ENCODE results near the gene PMAIP1. TPM values are rescaled to one million over a fixed set of nuclear protein-coding genes. Genes with fewer than 3 reads are reported as not detected.

Gene PMAIP1
- total RNA-seq, 1 donor from 2014 or later, result 4.6 TPM

- H3K27ac Mint-ChIP-seq (ENCODE audit: unreplicated experiment), result no peak overlapping the region
- no peaks in the 10 kb centered on the region for H3K4me1 Mint-ChIP-seq
- no peak overlapping the region for H3K4me3 Mint-ChIP-seq
- H3K27me3 Mint-ChIP-seq (ENCODE audit: low read depth), result no peaks in the 10 kb centered on the region
- H3K36me3 Mint-ChIP-seq (ENCODE audit: low read depth), result no peaks in the 10 kb centered on the region
- TF ChIP-seq, protein P1, sequence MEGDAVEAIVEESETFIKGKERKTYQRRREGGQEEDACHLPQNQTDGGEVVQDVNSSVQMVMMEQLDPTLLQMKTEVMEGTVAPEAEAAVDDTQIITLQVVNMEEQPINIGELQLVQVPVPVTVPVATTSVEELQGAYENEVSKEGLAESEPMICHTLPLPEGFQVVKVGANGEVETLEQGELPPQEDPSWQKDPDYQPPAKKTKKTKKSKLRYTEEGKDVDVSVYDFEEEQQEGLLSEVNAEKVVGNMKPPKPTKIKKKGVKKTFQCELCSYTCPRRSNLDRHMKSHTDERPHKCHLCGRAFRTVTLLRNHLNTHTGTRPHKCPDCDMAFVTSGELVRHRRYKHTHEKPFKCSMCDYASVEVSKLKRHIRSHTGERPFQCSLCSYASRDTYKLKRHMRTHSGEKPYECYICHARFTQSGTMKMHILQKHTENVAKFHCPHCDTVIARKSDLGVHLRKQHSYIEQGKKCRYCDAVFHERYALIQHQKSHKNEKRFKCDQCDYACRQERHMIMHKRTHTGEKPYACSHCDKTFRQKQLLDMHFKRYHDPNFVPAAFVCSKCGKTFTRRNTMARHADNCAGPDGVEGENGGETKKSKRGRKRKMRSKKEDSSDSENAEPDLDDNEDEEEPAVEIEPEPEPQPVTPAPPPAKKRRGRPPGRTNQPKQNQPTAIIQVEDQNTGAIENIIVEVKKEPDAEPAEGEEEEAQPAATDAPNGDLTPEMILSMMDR (conservative IDR thresholded peaks at IDR 0.05), result no peak
- DNase-seq (ENCODE audit: low read depth, low spot score), result no peak
- no peaks in the 10 kb centered on the region for H3K9me3 Mint-ChIP-seq
Observed at GRCh38 chr18:59950215-59950944, 50.6 kb downstream of the PMAIP1 start.

DNA sequence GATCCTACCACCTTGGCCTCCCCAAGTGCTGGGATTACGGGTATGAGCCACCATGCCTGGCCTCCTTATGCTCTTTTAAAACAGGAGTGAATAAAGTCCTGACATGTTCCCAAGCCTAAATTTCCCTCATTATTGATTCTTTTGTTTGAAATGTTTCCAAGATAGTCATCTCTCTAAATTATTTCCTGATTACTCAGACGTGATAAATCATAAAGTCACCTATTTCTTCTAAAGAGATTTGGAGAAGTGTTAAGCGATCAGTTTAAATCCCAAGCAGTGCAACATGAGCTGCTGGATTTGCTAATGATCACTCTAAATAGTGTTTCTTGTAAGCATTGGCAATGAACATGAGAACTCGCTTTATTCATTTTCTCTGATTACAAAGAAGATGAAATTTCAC lies 51.8 kb downstream of the PMAIP1 start:
- TF ChIP-seq, protein P1 (conservative IDR thresholded peaks at IDR 0.05), result no peak
- Mint-ChIP-seq H3K27ac (ENCODE audit: unreplicated experiment) (no peak overlapping the region), H3K9me3 (no peaks in the 10 kb centered on the region), H3K4me3 (no peak overlapping the region), H3K4me1 (no peaks in the 10 kb centered on the region), H3K27me3 (ENCODE audit: low read depth) (no peaks in the 10 kb centered on the region), H3K36me3 (ENCODE audit: low read depth) (no peaks in the 10 kb centered on the region)
- DNase-seq (ENCODE audit: low read depth, low spot score), result no peak

DNA sequence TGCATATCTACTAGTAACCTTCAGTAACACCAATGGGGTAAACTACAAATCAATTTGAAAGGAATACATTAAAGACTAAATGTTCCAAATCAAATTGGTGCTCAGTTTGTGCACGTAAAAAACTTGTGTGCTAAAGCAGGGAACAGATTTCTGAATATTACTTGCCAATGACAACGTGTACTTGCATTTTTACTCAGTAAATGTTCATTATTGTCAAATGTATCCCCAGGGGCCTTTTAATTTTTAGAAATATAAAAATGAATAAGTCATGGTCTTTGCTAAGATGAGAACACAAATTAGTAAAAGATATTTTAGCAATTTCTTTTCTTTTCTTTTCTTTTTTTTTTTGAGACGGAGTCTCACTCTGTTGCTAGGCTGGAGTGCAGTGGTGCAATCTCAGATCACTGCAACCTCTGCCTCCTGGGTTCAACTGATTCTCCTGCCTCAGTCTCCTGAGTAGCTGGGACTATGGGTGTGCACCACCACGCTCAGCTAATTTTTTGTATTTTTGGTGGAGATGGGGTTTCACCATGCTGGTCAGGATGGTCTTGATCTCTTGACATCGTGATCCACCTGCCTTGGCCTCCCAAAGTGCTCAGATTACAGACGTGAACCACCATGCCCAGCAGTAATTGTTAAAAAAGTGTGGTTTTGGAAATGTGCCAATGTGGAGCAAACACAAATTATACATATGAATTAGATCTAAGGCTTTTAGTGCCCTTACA lies 52.6 kb downstream of the PMAIP1 start:
- Mint-ChIP-seq H3K9me3 (no peaks in the 10 kb centered on the region), H3K4me3 (no peak overlapping the region), H3K27me3 (ENCODE audit: low read depth) (no peaks in the 10 kb centered on the region), H3K4me1 (no peaks in the 10 kb centered on the region), H3K27ac (ENCODE audit: unreplicated experiment) (no peak overlapping the region), H3K36me3 (ENCODE audit: low read depth) (no peaks in the 10 kb centered on the region)
- DNase-seq (ENCODE audit: low read depth, low spot score), result no peak
- TF ChIP-seq, protein P1 (conservative IDR thresholded peaks at IDR 0.05), result no peak

Other genes with a start within 250 kb of the PMAIP1 start
- gene CCBE1, start 202.6 kb upstream of the PMAIP1 start, total RNA-seq, result 0.18 and 0.33 TPM in 2 replicates

Measured in neural crest cell (in vitro differentiated cells).